Large intestine (tissue), 3 donors: Measurements from ENCODE around the gene MAPKAPK5. TPM values are rescaled to one million over a fixed set of nuclear protein-coding genes. Genes with fewer than 3 reads are reported as not detected.
"Not testable (repeated sequence)": the region's sequence is repeated elsewhere in the genome, so short reads cannot be mapped to it uniquely, and the experiment has no call there.

Source experiments
- DNase-seq, 2 donors: peaks; one replicate each; pipeline versions ENCODE4 v3.0.0 to v3.0.0-alpha.2; 2013
- H3K27ac ChIP-seq: one replicate; pipeline ENCODE4 v1.5.1; 2013; ENCODE audit warnings: low read length
- H3K27me3 ChIP-seq: 2 replicates; pipeline ENCODE4 v1.6.1; 2013; ENCODE audit warnings: low read length; ENCODE audit not compliant: control insufficient read depth, insufficient read depth
- H3K36me3 ChIP-seq: 2 replicates; pipeline ENCODE4 v1.6.1; 2013; ENCODE audit warnings: low read length; ENCODE audit not compliant: control insufficient read depth, insufficient read depth
- H3K4me1 ChIP-seq: one replicate; pipeline ENCODE4 v1.6.1; 2013; ENCODE audit warnings: low read length; ENCODE audit not compliant: control insufficient read depth, insufficient read depth
- H3K4me3 ChIP-seq: one replicate; pipeline ENCODE4 v1.5.1; 2013; ENCODE audit warnings: low read length
- H3K9me3 ChIP-seq: one replicate; pipeline ENCODE4 v1.6.1; 2013; ENCODE audit warnings: mild to moderate bottlenecking, low read depth, low read length, moderate library complexity; ENCODE audit not compliant: control insufficient read depth
- WGBS: methylation state at CpG from one replicate; pipeline ENCODE4 v1.1.5; 2013; ENCODE audit warnings: low lambda C conversion rate; ENCODE audit not compliant: insufficient coverage; 5-methylcytosine and 5-hydroxymethylcytosine counted together
- polyA plus RNA-seq: library from polyadenylated mRNA; unstranded; fragments of 120-200 nt; gene quantifications from one replicate; pipeline ENCODE4 v1.2.1, GENCODE V29; 2013

MAPKAPK5 gene
- polyA plus RNA-seq, 1 donor, result 56.7 TPM

- H3K36me3 ChIP-seq, result no peaks in the 10 kb centered on the region
- H3K4me3 ChIP-seq, result no peak overlapping the region
- no peaks in the 10 kb centered on the region for H3K27me3 ChIP-seq
- no peaks in the 10 kb centered on the region for H3K9me3 ChIP-seq
- DNase-seq, result no peak
- WGBS, result no CpG with 5 or more reads among the region's 2 CpGs
- H3K4me1 ChIP-seq, result no peaks in the 10 kb centered on the region
- no peak overlapping the region for H3K27ac ChIP-seq
These were observed 84.6 kb downstream of the MAPKAPK5 start for GRCh38 chr12:111926631-111927030.

GRCh38 chr12:111927346-111927745, 85.3 kb downstream of the MAPKAPK5 start:
- no peaks in the 10 kb centered on the region for H3K9me3 ChIP-seq
- 100% methylated on average over 1 of the region's 5 CpGs for WGBS
- no peak overlapping the region for H3K27ac ChIP-seq
- no peak overlapping the region for H3K4me3 ChIP-seq
- no peak for DNase-seq
- no peaks in the 10 kb centered on the region for H3K27me3 ChIP-seq
- H3K4me1 ChIP-seq, result no peaks in the 10 kb centered on the region
- H3K36me3 ChIP-seq, result no peaks in the 10 kb centered on the region

- Histone ChIP-seq H3K4me3 (no peak overlapping the region), H3K27me3 (no peaks in the 10 kb centered on the region), H3K9me3 (no peaks in the 10 kb centered on the region), H3K4me1 (no peaks in the 10 kb centered on the region), H3K27ac (no peak overlapping the region), H3K36me3 (no peaks in the 10 kb centered on the region)
- DNase-seq, result no peak
- 83% methylated on average over 3 of the region's 5 CpGs for WGBS
These were observed 90.2 kb downstream of the MAPKAPK5 start for GRCh38 chr12:111932241-111932640.

- H3K36me3 ChIP-seq, result no peaks in the 10 kb centered on the region
- no peaks in the 10 kb centered on the region for H3K4me1 ChIP-seq
- no peaks in the 10 kb centered on the region for H3K27me3 ChIP-seq
- no peak for DNase-seq
- no peaks in the 10 kb centered on the region for H3K9me3 ChIP-seq
- peak overlapping the region; percentile 35 for H3K27ac ChIP-seq
- no peak overlapping the region for H3K4me3 ChIP-seq
These were observed 94.8 kb downstream of the MAPKAPK5 start for GRCh38 chr12:111936869-111937268.

- H3K4me3 ChIP-seq, result no peak overlapping the region
- no peaks in the 10 kb centered on the region for H3K4me1 ChIP-seq
- peak in 1 of 2 donors; percentile 9 for DNase-seq
- H3K9me3 ChIP-seq, result no peaks in the 10 kb centered on the region
- no CpG with 5 or more reads among the region's 1 CpG for WGBS
- H3K36me3 ChIP-seq, result no peaks in the 10 kb centered on the region
- no peaks in the 10 kb centered on the region for H3K27me3 ChIP-seq
- peak overlapping the region; percentile 35 for H3K27ac ChIP-seq
These were observed 95.4 kb downstream of the MAPKAPK5 start for GRCh38 chr12:111937429-111937828.

- no peak for DNase-seq
- no peaks in the 10 kb centered on the region for H3K36me3 ChIP-seq
- H3K4me3 ChIP-seq, result no peak overlapping the region
- no peaks in the 10 kb centered on the region for H3K9me3 ChIP-seq
- no peaks in the 10 kb centered on the region for H3K4me1 ChIP-seq
- H3K27ac ChIP-seq, result no peak overlapping the region
- no peaks in the 10 kb centered on the region for H3K27me3 ChIP-seq
- no CpG with 5 or more reads among the region's 5 CpGs for WGBS
These were observed 100.5 kb downstream of the MAPKAPK5 start for GRCh38 chr12:111942557-111942956.

- Histone ChIP-seq H3K9me3 (no peaks in the 10 kb centered on the region), H3K27ac (no peak overlapping the region), H3K36me3 (no peaks in the 10 kb centered on the region), H3K4me3 (no peak overlapping the region), H3K4me1 (no peaks in the 10 kb centered on the region), H3K27me3 (no peaks in the 10 kb centered on the region)
- WGBS, result 100% methylated on average over 1 of the region's 1 CpG
- DNase-seq, result no peak
These were observed 101.9 kb downstream of the MAPKAPK5 start for GRCh38 chr12:111943929-111944328.

- WGBS, result 100% methylated on average over 1 of the region's 3 CpGs
- not testable (repeated sequence) for H3K4me1 ChIP-seq, H3K9me3 ChIP-seq, DNase-seq, H3K4me3 ChIP-seq, H3K27me3 ChIP-seq, H3K36me3 ChIP-seq, H3K27ac ChIP-seq
These were observed 109.1 kb downstream of the MAPKAPK5 start for GRCh38 chr12:111950961-111951676.

Other genes starting within 250 kb of the MAPKAPK5 start
- 54.3 TPM for gene ATXN2, start 242.9 kb upstream of the MAPKAPK5 start, polyA plus RNA-seq
- gene BRAP, start 156.3 kb upstream of the MAPKAPK5 start, polyA plus RNA-seq, result 15.0 TPM
- 36.0 TPM for gene ACAD10, start 156.2 kb upstream of the MAPKAPK5 start, polyA plus RNA-seq
- 100 TPM for gene ALDH2, start 75.3 kb upstream of the MAPKAPK5 start, polyA plus RNA-seq
- gene TMEM116, start 170.9 kb downstream of the MAPKAPK5 start, polyA plus RNA-seq, result 16.8 TPM
- gene ERP29, start 171.2 kb downstream of the MAPKAPK5 start, polyA plus RNA-seq, result 150 TPM